Activated naive CD8-positive, alpha-beta T cell treated with anti-CD3 and anti-CD28 coated beads for 36 hours (primary cell): ENCODE data around the gene SPEN. TPM values are rescaled to one million over a fixed set of nuclear protein-coding genes. Genes with fewer than 3 reads are reported as not detected.
"Not testable (repeated sequence)": the region's sequence is repeated elsewhere in the genome, so short reads cannot be mapped to it uniquely, and the experiment has no call there.

Experiments
- DNase-seq: peaks from one replicate; pipeline ENCODE4 v3.0.0; 2021
- H3K27ac Mint-ChIP-seq: one replicate; pipeline ENCODE4 v1.8.0; 2022; ENCODE audit warnings: mild to moderate bottlenecking, moderate library complexity, mixed read lengths
- H3K27me3 Mint-ChIP-seq: one replicate; pipeline ENCODE4 v1.8.0; 2022; ENCODE audit warnings: mild to moderate bottlenecking, mixed read lengths
- H3K36me3 Mint-ChIP-seq: one replicate; pipeline ENCODE4 v1.8.0; 2021; ENCODE audit warnings: mild to moderate bottlenecking, mixed read lengths
- H3K4me1 Mint-ChIP-seq: one replicate; pipeline ENCODE4 v1.8.0; 2021; ENCODE audit warnings: mixed read lengths
- H3K4me3 Mint-ChIP-seq: one replicate; pipeline ENCODE4 v1.8.0; 2022; ENCODE audit warnings: mild to moderate bottlenecking, moderate library complexity, mixed read lengths
- H3K9me3 Mint-ChIP-seq: one replicate; pipeline ENCODE4 v1.8.0; 2022; ENCODE audit warnings: mixed read lengths
- total RNA-seq, 2 experiments: library from RNA; stranded (reverse); gene quantifications; one replicate each; pipeline ENCODE4 v1.2.3, GENCODE V29; 2021

Gene SPEN, protein sequence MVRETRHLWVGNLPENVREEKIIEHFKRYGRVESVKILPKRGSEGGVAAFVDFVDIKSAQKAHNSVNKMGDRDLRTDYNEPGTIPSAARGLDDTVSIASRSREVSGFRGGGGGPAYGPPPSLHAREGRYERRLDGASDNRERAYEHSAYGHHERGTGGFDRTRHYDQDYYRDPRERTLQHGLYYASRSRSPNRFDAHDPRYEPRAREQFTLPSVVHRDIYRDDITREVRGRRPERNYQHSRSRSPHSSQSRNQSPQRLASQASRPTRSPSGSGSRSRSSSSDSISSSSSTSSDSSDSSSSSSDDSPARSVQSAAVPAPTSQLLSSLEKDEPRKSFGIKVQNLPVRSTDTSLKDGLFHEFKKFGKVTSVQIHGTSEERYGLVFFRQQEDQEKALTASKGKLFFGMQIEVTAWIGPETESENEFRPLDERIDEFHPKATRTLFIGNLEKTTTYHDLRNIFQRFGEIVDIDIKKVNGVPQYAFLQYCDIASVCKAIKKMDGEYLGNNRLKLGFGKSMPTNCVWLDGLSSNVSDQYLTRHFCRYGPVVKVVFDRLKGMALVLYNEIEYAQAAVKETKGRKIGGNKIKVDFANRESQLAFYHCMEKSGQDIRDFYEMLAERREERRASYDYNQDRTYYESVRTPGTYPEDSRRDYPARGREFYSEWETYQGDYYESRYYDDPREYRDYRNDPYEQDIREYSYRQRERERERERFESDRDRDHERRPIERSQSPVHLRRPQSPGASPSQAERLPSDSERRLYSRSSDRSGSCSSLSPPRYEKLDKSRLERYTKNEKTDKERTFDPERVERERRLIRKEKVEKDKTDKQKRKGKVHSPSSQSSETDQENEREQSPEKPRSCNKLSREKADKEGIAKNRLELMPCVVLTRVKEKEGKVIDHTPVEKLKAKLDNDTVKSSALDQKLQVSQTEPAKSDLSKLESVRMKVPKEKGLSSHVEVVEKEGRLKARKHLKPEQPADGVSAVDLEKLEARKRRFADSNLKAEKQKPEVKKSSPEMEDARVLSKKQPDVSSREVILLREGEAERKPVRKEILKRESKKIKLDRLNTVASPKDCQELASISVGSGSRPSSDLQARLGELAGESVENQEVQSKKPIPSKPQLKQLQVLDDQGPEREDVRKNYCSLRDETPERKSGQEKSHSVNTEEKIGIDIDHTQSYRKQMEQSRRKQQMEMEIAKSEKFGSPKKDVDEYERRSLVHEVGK (N-terminal part only)
- 10 to 100 TPM; 49.3 to 51.9 TPM for total RNA-seq

DNA sequence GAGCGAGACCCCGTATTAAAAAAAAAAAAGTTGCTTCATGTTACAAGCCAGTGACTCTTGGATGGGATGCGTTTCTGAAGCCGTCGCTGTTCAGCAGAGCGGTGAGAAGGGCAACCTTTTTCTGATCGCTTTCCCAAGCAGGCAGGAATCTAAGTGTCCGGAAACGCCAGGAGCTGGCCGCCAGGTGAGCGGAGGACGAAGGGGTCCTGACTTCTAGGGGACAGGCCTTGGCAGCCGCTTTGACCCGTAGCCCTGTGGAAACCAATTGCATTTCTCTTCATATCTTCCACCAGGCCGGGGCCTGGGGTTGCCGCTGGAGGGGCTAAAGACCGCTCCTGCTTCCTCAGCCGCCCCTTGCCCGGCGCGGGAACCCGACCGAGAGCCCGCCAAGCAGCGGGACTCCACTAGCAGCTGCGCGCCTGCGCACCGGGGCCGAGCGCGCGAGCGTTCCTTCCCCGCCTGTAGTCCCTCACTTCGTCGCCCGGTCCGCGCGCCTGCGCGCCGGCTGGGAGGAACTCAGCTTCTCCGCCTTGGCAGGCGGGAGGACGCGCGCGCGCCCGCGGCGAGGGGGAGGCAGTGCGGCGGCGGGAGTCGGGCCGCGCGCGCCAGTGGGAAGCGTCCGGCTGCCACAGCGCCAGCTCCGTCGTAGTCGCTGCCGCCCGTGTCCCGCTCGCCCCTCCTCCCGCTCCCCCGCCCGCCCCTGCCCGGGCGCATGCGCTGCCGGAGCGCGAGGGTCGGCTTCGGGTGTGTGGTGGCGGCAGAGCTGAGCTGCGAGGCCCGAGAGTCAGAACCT, at the start of gene SPEN:
Gene SPEN, plus strand, starts transcription at position 608 of the 793 bp plus-strand sequence. CDS start 361 bp downstream, outside the sequence.
- peaks cover 18% of the 10 kb centered on the region for H3K36me3 Mint-ChIP-seq
- H3K4me1 Mint-ChIP-seq, result peaks cover 52% of the 10 kb centered on the region
- no peaks in the 10 kb centered on the region for H3K27me3 Mint-ChIP-seq
- peak; percentile 100 for DNase-seq
- no peaks in the 10 kb centered on the region for H3K9me3 Mint-ChIP-seq
- H3K4me3 Mint-ChIP-seq, result peak within 1 kb of the TSS; percentile 98
- peak within 1 kb of the TSS; percentile 96 for H3K27ac Mint-ChIP-seq

DNA sequence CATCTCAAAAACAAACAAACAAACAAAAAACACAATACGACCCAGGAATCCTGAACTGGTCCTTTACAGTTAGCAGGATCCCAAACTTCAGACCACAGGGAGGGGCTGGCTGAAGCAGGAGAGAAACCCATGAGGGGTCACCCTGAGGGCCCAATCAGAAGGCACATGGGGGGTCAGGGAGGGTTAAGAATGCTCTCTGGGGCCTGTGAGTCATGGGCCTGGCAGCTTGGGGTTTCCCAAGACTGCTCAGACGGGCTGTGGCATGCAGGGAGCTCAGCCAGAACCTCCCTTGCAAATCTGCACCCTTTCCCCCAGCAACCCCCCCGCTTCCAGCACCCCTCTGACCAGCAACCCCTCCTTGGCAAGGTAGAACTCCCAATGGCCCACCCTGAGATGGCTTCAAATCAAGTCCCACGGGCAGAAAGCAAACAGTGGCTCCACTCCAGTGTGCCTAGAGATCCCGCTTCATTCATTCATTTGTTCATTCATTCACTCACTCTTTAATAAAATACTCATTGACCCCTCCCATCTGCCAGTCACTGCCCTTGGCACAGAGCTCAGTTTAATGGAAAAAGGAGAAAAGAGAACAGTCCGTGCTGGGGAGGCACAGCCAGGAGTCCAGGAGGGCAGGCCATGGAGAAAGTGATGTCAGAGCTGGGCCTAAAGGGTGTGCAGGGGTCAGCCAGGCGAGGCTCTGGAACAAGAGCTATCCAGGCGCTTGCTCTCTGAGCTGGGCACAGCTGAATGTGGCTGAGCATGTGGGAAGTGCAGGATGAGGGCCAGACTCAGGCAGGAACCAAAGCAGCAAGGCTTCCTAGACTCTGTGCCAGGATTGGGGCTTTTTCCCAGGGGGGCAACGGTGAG, 48.3 kb upstream of the SPEN start:
- Mint-ChIP-seq H3K4me3 (no peak overlapping the region), H3K36me3 (no peaks in the 10 kb centered on the region), H3K4me1 (peaks cover 5% of the 10 kb centered on the region), H3K9me3 (no peaks in the 10 kb centered on the region), H3K27ac (no peak overlapping the region), H3K27me3 (peaks cover 14% of the 10 kb centered on the region)
- DNase-seq, result peak; percentile 21

DNA sequence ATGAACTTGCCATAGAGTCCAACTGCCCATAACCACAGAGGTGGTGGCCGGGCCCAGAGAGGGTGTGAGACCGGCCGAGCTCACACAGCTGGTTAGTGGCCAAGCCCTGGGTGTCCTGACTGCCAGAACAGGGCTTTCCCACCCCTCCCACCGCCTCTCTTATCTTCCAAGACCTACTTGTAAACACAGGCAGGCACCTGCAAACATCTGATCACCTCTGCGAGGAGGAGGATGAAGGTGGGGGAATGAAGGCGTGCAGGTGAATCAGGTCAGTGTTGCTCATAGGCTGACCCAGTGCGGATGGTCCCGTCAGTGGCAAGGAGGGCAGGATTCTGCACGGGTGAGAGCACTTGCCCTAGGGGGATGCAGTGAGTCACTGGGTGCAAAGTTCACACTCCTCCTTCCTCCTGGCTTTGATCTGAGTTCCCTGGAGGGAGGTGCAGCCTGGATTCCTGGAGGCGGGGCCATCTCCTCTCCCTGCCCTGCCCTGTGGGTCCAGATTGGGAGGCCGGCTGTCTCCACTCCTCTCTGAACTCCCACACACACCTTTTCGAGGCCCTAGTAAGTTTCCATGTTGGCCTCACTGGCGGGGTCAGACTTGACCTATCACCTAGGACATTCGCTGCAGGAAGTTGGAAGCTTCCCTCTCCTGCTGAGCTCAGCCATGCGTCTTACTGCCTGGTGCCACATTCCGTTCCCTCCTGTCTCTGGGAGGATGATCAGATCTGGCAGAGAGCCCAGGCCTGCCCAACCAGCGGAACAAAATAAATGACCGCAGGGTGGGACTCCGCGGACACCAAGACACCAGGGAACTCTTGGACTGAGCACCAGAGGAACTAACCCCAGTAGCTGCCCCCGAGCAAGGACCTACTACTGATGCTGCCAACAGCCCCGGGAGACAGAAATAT, 47.3 kb upstream of the SPEN start:
- Mint-ChIP-seq H3K9me3 (no peaks in the 10 kb centered on the region), H3K36me3 (no peaks in the 10 kb centered on the region), H3K4me3 (no peak overlapping the region), H3K27ac (no peak overlapping the region), H3K4me1 (peaks cover 5% of the 10 kb centered on the region), H3K27me3 (peaks cover 14% of the 10 kb centered on the region)
- no peak for DNase-seq

DNA sequence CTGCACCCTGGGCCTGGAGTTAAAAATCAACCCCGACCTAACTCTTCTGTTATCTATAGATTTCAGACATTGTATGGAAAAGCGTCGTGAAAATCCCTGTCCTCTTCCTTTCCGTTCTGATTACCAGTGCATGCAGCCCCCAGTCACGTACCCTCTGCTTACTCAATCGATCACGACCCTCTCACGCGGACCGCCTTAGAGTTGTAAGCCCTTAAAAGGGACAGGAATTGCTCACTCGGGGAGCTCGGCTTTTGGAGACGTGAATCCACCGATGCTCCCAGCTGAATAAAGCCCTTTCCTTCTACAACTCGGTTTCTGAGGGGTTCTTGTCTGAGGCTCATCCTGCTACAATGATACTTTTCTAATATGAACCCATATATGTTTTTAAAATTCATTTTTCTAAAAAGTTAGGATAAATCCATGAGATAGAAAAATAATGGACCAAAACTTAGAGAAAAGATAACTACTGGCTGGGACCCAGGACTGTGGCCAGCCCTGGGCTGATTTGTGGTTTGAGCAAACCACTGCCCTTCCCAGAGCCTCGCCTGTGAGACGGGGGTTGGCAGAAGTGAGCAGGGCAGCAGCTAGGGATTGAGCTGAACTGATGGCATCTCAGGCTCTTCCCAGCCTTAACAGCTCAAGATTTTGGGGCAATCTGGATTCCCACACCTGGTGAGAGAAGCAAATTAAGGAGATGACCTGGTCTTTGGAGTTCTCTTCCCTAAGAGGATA, 45.1 kb upstream of the SPEN start:
- Mint-ChIP-seq H3K9me3 (no peaks in the 10 kb centered on the region), H3K27me3 (peaks cover 14% of the 10 kb centered on the region), H3K27ac (no peak overlapping the region), H3K4me1 (peaks cover 3% of the 10 kb centered on the region), H3K36me3 (no peaks in the 10 kb centered on the region), H3K4me3 (no peak overlapping the region)
- no peak for DNase-seq

DNA sequence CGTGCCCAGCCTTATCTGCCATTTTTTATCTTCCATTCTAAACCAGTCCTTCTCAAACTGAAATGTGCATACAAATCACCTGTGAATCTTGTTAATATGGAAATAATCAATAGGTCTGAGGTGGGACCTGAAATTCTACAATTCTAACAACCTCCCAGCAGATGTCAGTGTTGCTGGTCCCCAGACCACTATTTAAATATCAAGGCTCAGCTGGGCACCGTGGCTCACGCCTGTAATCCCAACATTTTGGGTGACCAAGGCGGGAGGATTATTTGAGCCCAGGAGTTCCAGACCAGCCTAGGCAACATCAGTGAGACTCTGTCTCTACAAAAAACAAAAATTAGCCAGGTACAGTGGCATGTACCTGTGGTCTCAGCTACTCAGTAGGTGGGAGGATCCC, 44.1 kb upstream of the SPEN start:
- Mint-ChIP-seq H3K27ac (no peak overlapping the region), H3K4me3 (no peak overlapping the region), H3K36me3 (no peaks in the 10 kb centered on the region), H3K9me3 (no peaks in the 10 kb centered on the region), H3K4me1 (peaks cover 3% of the 10 kb centered on the region), H3K27me3 (peaks cover 14% of the 10 kb centered on the region)
- peak; percentile 11 for DNase-seq

DNA sequence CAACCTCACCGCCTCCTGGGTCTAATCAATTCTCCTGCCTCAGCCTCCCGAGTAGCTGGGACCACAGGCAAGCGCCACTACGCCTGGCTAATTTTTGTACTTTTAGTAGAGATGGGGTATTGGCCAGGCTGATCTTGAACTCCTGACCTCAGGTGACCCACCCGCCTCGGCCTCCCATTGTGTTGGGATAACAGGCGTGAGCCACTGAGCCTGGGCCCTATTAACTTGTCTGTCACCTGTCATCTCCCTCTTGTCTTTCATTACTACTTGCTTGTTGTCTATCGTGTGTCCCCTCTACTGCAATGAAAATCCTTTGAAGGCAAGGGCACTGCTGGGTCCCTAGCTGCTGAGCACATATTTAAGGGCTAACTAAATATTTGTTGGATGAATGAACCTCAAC, 43.4 kb upstream of the SPEN start:
- no peak overlapping the region for H3K27ac Mint-ChIP-seq
- no peak overlapping the region for H3K4me3 Mint-ChIP-seq
- peaks cover 14% of the 10 kb centered on the region for H3K27me3 Mint-ChIP-seq
- no peaks in the 10 kb centered on the region for H3K36me3 Mint-ChIP-seq
- H3K9me3 Mint-ChIP-seq, result no peaks in the 10 kb centered on the region
- no peak for DNase-seq
- peaks cover 3% of the 10 kb centered on the region for H3K4me1 Mint-ChIP-seq

DNA sequence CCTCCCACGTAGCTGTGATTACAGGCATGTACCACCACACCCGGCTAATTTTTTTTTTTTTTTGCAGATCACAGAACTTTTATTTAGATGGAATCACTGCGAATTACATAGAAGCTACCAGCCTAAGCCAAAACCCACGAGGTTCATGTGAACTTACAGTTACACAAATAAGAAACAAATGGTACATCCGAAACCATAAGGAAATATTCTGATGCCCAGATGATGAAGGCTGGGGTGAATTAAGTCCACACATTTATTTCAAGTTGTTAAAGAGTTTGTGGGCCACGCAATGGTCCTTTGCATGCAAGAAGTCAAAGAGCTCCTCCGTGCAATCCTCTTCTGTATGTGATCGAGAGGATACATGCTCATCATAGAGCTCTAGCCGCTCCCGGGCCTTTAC, 40.4 kb upstream of the SPEN start:
- DNase-seq, result no peak
- Mint-ChIP-seq H3K27ac (no peak overlapping the region), H3K27me3 (peaks cover 6% of the 10 kb centered on the region), H3K4me3 (no peak overlapping the region), H3K36me3 (no peaks in the 10 kb centered on the region), H3K9me3 (no peaks in the 10 kb centered on the region), H3K4me1 (no peaks in the 10 kb centered on the region)

DNA sequence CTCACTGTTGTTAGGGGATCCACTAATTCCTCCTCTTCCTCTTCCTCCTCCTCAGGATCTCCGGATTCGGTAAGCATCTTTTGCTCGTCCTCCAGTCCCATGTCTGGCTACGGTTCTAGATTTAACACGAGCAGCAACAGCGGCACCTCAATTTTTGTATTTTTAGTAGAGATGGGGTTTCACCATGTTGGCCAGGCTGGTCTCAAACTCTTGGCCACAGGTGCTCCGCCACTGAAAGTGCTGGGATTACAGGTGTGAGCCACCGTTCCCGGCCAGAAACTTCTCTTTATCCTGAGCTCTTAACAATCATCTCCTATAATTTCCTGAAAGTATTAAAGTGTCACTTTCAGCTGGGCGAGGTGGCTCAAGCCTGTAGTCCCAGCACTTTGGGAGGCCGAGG, 40.0 kb upstream of the SPEN start, which contains the start of gene UQCRHL:
Gene UQCRHL, minus strand, starts transcription at position 101 of the 400 bp plus-strand sequence. Its CDS starts 0 bp downstream, at position 101.
- not testable (repeated sequence) for H3K27me3 Mint-ChIP-seq, H3K27ac Mint-ChIP-seq, H3K4me1 Mint-ChIP-seq, H3K9me3 Mint-ChIP-seq, DNase-seq, H3K4me3 Mint-ChIP-seq, H3K36me3 Mint-ChIP-seq

DNA sequence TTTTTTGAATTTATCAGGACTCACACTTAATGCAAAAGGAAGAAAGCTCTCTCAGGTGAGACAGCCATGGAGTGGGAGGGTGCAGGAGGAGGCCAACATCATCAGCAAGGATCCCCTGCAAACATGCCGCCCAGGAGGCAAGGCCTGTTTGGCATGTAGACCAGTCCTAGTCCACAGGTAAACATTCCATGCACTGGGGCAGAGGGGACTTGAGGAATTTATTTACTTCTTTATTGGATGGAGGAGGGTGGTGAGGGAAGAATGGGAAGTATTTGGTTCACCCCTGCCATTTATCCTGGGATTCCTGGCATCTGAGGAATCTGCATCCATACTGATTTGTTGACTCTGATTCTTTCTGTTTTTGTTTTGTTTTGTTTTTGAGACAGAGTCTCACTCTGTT, 38.6 kb upstream of the SPEN start:
- Mint-ChIP-seq H3K27me3 (no peaks in the 10 kb centered on the region), H3K36me3 (no peaks in the 10 kb centered on the region), H3K4me1 (no peaks in the 10 kb centered on the region), H3K27ac (no peak overlapping the region), H3K9me3 (no peaks in the 10 kb centered on the region), H3K4me3 (no peak overlapping the region)
- DNase-seq, result no peak

DNA sequence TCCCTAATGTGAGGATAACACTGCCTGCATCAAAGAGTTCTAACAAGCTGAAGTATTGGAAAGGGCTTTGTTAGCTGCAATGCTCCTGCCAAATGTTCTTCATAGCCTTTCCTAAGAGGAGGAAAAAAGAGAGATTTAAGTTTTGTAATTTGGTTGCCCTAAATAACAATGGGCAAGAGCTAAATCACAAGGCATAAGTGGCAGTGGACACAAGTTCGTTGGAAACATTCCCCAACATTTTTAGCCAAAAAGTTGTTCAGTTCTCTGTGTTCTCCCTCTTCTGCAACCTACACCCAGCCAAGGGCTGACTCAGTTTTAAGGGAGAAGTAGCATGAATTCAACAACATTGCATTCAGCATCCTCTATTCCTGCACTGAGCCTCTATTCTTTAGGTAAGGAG, 37.4 kb upstream of the SPEN start:
- no peaks in the 10 kb centered on the region for H3K27me3 Mint-ChIP-seq

DNA sequence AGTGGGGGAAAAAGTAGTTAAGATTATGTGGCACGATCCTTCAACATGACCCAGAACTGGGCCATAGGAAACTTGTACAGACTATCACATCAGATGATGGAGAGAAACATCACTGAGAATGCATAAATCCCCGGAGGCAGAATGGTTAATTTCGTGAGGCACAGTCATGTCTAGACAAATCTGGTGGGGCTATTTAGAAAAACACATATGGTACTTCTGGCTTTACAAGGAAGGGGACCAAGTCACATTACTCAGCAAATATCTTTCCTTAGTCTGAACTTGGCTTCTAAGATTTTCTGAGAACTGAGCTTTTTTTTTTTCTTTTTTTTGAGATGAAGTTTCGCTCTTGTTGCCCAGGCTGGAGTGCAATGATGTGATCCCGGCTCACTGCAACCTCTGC, 30.8 kb upstream of the SPEN start:
- Mint-ChIP-seq H3K9me3 (no peaks in the 10 kb centered on the region), H3K27ac (no peak overlapping the region), H3K27me3 (no peaks in the 10 kb centered on the region), H3K36me3 (no peaks in the 10 kb centered on the region), H3K4me3 (no peak overlapping the region), H3K4me1 (peaks cover 5% of the 10 kb centered on the region)
- DNase-seq, result no peak

More for the DNA sequence above, 37.4 kb upstream of the SPEN start:
- H3K27ac Mint-ChIP-seq, result no peak overlapping the region
- DNase-seq, result no peak
- H3K4me1 Mint-ChIP-seq, result no peaks in the 10 kb centered on the region
- no peaks in the 10 kb centered on the region for H3K9me3 Mint-ChIP-seq
- no peaks in the 10 kb centered on the region for H3K36me3 Mint-ChIP-seq
- no peak overlapping the region for H3K4me3 Mint-ChIP-seq

DNA sequence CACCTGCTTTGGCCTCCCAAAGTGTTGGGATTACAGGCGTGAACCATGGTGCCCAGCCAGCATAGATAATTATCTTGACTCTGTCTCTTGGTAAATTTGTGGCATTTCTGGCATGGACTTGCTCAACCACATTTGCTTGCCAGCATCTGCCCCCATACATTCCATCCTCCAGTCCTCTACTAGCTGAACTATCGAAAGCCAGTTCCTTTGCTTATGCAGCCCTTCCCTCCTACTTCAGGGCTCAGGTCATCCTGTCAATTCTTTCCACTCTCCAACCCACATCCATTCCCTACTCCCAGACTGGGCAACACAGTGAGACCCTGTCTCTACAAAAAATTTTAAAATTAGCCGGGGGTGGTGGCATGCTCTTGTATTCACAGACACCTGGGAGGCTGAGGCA, 27.0 kb upstream of the SPEN start:
- H3K4me1 Mint-ChIP-seq, result peaks cover 3% of the 10 kb centered on the region
- DNase-seq, result no peak
- H3K27me3 Mint-ChIP-seq, result no peaks in the 10 kb centered on the region
- H3K27ac Mint-ChIP-seq, result no peak overlapping the region
- no peak overlapping the region for H3K4me3 Mint-ChIP-seq
- H3K36me3 Mint-ChIP-seq, result no peaks in the 10 kb centered on the region
- H3K9me3 Mint-ChIP-seq, result no peaks in the 10 kb centered on the region
